ENCODE data around the gene ABL1. TPM values are rescaled to one million over a fixed set of nuclear protein-coding genes. Genes with fewer than 3 reads are reported as not detected.

Gene ABL1
- polyA plus RNA-seq, 3 donors = 73.8 to 75.8 (median 73.9) TPM

- DNase-seq (ENCODE audit: low read depth in 3 of 3, low spot score in 2 of 3) = no peak
Observed at GRCh38 chr9:130887494-130888144, 52.6 kb downstream of the ABL1 start.

GRCh38 chr9:130888146-130888885 lies 53.3 kb downstream of the ABL1 start:
- no peak for DNase-seq (ENCODE audit: low read depth in 3 of 3, low spot score in 2 of 3)

GRCh38 chr9:130890124-130890523 lies 55.1 kb downstream of the ABL1 start:
- no peak for DNase-seq (ENCODE audit: low read depth in 3 of 3, low spot score in 2 of 3)

- no peak for DNase-seq (ENCODE audit: low read depth in 3 of 3, low spot score in 2 of 3)
Observed at GRCh38 chr9:130890870-130891687, 56.0 kb downstream of the ABL1 start.

GRCh38 chr9:130891688-130892476 lies 56.8 kb downstream of the ABL1 start:
- no peak for DNase-seq (ENCODE audit: low read depth in 3 of 3, low spot score in 2 of 3)

- DNase-seq (ENCODE audit: low read depth in 3 of 3, low spot score in 2 of 3) = no peak
Observed at GRCh38 chr9:130892477-130893304, 57.6 kb downstream of the ABL1 start.

GRCh38 chr9:130893341-130894101 lies 58.5 kb downstream of the ABL1 start:
- DNase-seq (ENCODE audit: low read depth in 3 of 3, low spot score in 2 of 3) = no peak

- DNase-seq (ENCODE audit: low read depth in 3 of 3, low spot score in 2 of 3) = no peak
Observed at GRCh38 chr9:130894546-130894945, 59.5 kb downstream of the ABL1 start.

GRCh38 chr9:130895038-130895437 lies 60.0 kb downstream of the ABL1 start:
- no peak for DNase-seq (ENCODE audit: low read depth in 3 of 3, low spot score in 2 of 3)

GRCh38 chr9:130895481-130896232 lies 60.6 kb downstream of the ABL1 start:
- DNase-seq (ENCODE audit: low read depth in 3 of 3, low spot score in 2 of 3) = no peak

GRCh38 chr9:130896233-130897014 lies 61.4 kb downstream of the ABL1 start, which contains the start of gene QRFP:
Gene QRFP (minus strand): TSS chr9:130896812. CDS start chr9:130893838, 2,974 bp downstream.
- no peak for DNase-seq (ENCODE audit: low read depth in 3 of 3, low spot score in 2 of 3)

- DNase-seq (ENCODE audit: low read depth in 3 of 3, low spot score in 2 of 3) = no peak
Observed at GRCh38 chr9:130897105-130897751, 62.2 kb downstream of the ABL1 start.

- no peak for DNase-seq (ENCODE audit: low read depth in 3 of 3, low spot score in 2 of 3)
Observed at GRCh38 chr9:130897848-130898551, 62.9 kb downstream of the ABL1 start.

- no peak for DNase-seq (ENCODE audit: low read depth in 3 of 3, low spot score in 2 of 3)
Observed at GRCh38 chr9:130898552-130898852, 63.4 kb downstream of the ABL1 start.

GRCh38 chr9:130899051-130899748 lies 64.1 kb downstream of the ABL1 start:
- DNase-seq (ENCODE audit: low read depth in 3 of 3, low spot score in 2 of 3) = no peak
